ENCODE results near the gene C16orf90.
A peak's percentile ranks its signal among the peaks of the same experiment; 100 is the strongest.
"Not testable (repeated sequence)": the region's sequence is repeated elsewhere in the genome, so short reads cannot be mapped to it uniquely, and the experiment has no call there.

The C16orf90 gene

DNA sequence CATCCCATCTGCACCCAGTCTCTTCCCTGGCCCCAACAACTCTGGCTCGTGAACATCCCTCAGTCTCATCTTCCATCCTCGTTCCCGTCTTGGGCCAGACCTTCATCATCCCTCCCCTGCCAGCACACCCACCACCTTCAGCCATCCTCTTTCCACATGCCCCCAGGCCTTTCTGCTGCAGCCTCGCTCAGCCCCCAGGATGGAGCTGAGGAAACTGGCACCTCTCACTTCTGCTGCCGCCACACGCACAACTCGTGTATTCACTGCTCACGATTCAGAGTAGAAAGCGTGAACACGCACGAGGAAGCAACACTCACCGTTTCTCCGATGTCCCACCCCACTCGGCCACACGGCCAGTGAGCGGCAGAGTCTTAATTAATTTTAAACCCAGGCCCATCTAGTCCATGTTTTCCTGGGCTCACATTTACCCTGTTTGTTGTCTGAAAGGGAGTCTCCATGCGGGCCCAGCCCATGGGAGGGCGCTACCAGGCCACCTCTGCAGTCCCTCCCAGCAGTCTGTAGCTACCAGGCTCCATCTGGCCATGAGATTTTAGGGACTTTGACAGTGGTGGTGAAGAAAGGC lies 12.5 kb downstream of the C16orf90 start:
- DNase-seq, result no peak

DNA sequence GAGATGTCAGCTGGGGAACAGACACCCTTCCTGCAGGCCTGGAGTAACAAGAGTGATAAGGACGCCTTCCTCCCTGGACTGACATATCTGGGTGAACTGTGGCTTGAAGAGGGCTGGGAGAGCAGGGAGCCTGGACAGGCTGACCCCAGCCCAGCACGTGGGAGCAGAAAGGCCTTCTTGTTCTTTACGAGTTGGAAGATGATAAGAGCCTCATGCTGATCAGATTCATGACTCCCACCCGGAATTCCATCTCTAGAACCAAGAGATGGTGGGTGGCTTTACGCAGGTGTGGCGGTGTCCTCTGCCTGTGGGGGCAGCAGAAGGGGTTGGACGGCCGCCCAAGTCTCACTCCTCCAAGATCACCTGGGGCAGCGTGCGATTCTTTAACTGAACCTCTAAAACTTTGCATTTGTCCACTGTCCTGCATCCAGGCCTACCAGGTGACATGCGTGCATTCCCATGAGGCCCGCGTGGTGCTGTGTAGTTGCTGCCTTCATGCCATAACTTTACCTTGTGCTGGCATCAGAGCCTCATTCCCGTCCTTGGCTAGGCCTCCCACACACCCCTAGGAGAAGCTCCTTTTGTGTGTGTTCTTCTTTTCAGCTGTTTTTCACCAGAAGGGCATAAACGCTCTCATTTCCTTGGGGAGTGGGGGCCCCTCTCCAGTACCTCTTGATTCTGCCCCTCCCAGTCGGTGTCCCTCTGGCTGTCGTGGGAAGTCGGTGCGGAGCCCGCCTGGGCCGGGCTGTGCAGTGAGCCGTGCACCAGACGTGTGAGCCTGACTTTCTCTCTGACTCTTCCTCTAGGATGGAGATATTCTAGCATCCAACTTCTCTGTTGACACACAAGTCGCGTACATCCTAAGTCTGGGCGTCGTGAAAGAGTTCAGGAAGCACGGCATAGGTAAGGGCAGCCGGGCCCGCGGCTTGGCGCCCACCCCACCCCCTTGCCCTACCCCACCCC lies 13.3 kb downstream of the C16orf90 start:
- no peak for DNase-seq

DNA sequence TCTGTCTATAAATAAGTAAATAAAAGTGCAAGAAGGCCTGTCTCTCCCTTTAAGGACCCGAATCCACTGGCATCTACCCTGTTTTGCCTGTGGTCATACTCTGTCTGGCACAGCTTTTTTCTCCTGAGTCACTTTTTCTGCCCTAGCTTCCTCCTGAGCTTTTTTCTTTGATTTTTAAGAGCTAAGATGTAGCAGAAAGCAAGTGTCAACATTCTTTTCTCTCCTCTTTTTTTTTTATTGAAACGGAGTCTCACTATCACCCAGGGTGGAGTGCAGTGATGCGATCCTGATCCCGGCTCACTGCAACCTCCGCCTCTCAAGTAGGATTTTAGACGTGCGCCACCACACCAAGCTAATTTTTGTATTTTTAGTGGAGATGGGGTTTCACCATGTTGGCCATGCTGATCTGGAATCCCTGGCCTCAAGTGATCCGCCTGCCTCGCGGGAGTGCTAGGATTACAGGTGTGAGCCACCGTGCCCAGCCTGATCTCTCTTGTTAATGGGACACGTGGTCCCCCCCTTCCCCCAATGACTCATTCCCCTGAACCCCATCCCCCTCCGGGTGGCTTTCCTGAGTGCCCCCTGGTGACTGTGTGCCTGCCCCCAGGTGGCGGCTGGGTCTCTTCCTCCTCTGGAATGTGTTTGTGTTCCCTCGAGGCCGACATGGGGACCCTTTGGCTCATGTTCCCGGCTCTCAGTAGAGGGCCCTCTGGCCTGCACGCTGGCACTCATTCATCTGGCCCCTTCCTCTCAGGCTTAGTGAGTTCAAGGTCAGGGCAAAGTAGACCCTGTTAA lies 14.2 kb downstream of the C16orf90 start:
- no peak for DNase-seq

DNA sequence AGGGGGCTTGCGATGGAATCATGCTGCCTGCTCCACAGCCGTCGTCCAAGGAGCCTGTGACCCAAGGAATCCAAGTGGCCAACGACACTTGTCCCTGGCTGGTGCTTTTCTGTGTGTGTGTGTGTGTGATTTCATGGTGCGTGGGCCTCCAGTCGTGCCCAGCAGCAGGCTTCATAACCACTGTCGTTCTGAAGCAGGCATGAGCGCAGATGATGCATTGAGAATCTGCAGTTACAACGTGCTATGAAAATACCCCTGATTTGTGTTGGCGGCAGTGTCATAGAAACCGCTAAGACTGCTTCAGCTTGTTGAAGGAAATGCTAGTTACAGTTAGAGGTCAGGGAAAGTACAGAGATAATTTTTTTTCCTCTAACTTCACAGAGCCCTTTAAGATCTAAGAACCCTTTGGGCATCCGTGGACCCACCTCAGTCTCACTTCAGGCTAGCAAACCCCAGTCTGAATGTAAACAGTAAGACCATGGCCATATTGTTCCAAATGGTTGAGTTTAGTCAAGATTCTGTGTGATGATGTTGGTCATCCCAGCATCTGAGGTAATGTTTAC lies 15.6 kb downstream of the C16orf90 start:
- DNase-seq, result no peak

DNA sequence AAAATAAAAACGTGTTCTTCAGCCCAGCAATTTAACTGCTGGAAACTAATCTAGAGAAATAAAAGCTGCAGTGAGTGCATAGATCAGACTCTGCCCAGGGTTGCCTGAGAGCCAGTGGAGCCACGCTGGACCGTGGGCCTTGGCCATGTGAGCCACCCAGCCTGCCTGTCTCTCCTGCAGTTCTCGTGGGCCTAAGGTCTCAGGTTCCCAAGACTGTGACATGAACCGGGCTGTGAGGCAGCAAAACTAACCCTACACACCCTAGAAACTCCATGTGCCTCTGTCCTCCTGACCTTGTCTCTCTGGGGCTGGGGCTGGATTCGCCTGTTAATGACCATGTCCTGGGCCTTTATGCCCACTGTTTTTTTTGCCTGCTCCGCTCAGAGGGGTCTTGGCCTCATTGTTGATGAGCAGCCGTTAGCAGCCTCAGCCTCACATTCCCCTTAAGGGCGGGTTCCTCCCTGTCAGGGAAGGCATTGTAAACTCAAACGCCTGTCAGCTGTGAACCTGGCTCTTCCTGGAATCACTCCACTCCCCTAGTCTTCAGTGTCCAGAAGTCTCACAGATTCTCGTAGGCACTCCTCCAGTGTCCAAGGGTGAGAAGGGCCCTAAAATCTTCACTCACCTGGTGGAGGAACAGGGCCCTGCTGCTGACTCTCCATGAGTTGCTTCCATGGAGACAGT lies 16.9 kb downstream of the C16orf90 start:
- no peak for DNase-seq

DNA sequence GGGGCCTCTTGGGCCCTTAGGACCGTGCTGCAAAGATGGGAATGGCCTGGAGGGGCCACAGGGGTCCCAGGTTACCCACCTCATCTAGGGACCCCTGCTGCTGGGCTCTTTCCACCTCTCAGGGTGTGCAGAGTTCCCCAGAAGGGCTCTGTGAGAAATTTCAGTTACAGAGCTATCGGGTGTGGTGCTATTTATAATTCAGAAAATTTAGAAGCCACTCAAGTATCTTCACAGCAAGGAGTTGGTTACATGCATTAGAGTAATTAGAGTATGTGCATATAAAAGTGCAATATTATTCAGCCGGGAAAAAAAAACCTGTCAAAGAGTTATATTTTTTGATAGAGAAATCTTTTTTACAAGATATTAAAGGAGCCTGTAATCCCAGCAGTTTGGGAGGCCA lies 18.9 kb downstream of the C16orf90 start:
- DNase-seq, result no peak

DNA sequence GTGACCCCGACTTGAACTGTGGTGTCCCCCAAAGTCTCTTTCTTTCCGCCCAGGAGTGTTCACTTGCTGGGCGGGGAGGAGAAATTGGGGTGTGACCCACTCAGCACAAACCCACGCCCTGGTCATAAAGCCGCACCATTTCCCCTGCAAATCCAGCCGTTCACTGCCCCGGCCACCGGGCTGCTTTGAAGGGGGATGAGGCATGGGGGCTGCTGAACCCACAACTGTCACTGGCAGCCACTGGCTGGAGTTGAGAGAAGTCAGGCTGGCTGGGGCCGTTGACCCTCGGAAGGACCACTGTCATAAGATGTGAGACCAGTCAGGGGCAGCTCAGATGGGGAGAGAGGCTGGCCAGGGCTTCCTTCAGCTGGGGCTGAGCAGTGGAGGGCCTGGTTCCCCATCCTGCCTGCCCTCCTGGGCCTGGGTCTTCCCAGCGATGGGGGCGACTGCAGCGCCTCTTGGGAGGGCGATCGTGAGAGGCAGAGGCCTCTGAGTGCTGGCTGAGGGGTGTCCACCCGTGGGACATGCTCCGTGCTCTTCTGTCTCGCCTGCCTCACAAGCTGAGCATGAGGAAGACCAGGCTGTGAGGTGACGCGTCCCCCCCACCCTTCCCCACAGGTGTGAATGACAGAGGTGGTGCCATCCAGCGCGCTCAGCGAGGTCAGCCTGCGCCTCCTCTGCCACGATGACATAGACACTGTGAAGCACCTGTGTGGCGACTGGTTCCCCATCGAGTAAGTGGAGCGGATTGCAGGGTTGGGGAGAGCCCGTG lies 19.5 kb downstream of the C16orf90 start:
- no peak for DNase-seq

DNA sequence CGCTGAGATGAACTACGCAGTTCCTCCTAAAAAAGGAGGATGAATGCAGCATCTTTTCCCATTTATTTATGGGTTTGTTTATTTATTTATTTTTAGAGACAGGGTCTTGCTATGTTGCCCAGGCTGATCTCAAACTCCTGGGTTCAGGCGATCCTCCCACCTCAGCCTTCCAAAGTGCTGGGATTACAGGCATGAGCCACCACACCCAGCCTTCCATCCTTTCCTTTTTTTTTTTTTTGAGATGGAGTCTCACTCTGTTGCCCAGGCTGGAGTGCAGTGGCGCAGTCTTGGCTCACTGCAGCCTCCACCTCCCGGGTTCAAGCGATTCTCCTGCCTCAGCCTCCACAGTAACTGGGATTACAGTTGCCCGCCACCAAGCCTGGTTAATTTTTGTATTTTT lies 20.4 kb downstream of the C16orf90 start:
- not testable (repeated sequence) for DNase-seq

DNA sequence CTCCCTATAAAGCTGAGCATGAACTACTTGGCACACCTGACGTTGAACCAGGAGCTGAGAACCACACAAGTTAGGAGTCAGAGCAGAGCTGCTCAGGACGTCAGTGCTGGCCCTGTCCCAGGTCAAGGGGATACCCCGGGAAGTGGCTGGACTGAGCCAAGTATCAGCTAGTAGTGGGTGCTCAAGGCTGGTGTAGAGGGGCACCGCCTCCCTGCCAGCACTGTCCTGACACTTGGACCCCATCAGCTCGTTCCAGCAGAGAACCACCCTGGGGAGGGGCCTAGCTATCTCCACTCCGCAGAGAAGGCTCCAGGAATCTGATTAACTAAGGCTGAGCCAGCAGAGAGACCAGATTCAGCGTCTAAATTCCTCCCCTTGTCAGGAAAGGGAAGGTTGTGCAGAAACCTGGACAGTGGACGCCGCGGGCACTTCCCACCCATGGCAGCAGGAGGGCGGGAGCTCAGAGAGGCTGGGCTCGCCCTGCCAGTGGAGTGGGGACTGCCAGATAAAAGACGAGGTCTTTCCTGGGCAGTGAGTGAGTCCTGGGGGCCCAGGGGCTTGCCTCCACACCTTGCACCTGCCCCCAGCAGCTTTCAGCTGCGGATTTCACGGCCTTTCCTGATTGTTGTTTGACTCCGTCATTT lies 21.0 kb downstream of the C16orf90 start:
- DNase-seq, result no peak

DNA sequence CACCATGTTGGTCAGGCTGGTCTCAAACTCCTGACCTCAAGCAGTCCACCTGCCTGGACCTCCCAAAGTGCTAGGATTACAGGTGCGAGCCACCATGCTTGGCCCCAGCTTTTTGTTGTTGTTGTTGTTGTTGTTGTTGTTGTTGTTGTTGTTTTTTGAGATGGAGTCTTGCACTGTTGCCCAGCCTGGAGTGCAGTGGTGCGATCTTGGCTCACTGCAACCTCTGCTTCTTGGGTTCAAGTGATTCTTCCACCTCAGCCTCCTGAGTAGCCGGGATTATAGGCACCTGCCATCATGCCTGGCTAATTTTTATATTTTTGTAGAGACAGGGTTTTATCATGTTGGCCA lies 21.7 kb downstream of the C16orf90 start:
- not testable (repeated sequence) for DNase-seq

DNA sequence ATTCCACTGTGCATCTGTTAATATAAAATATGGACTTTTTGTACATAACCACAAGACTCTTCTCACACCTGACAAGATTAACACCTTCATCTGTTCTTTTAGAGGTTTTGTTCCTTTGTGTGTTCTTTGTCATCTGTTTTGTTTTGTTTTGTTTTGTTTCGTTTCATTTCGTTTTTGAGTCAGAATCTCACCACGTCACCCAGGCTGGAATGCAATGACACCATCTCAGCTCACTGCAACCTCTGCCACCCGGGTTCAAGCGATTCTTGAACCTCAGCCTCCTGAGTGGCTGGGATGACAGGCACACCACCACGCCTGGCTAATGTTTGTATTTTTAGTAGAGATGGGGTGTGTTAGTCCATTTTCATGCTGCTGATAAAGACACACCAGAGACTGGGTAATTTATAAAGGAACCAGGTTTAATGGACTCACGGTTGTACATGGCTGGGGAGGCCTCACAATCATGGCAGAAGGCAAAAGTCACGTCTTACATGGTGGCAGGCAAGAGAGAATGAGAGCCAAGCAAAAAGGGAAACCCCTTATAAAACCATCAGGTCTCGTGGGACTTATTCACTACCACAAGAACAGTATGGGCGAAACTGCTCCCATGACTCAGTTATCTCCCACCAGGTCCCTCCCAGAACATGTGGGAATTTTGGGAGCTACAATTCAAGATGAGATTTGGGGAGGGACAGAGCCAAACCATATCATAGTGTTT lies 22.3 kb downstream of the C16orf90 start:
- DNase-seq, result no peak

DNA sequence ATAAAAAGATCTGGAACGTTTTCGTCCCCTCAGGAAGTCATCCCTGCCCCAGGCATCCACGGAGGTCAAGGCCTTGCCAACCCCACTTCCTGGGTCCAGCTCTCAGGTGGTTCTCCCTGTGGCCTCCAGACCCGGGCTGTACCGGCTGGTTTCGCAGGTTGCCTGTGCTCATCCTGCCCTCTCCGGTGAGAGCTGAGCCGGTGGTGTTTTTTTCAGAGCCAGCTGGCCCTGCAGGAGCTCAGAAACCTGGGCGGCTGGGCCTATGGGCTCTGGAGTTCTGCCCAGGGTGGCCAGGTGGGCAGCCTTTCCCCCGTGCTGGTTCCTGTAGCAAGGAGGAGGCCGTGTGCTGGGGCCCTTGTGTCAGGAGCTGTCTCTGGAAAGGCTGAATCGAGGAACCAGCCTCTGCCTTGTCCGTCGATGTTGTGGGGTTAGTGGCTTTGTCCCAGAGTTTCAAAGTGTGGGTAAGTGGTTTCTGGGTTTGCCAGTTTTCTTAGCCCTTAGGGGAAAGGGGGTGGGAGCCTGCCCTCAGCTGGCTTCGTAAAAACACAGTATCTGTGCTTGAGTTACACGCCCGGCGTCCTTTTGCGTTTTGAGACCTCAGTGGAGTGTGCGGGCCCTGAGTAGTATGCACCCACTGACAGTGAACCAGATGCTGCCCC lies 23.6 kb downstream of the C16orf90 start:
- DNase-seq, result no peak

DNA sequence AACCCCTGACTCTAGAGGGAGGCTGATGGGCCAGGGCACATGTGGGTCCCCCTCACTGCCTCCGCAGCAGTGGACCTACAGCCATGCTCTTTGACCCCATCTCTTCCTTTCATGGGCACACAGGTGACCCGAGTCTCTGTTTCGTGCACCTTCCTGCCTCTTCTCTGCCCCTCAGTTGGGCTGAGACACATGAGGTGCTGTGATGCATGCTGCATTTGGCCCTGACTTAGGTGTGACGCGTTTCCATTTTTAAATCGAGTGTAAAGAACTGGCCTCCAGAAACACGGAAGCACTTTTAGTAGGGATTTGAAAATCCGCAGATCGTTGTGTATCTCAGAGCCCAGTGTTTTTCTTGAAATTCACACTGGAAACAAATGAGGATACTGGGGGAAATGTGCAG lies 24.6 kb downstream of the C16orf90 start:
- no peak for DNase-seq

DNA sequence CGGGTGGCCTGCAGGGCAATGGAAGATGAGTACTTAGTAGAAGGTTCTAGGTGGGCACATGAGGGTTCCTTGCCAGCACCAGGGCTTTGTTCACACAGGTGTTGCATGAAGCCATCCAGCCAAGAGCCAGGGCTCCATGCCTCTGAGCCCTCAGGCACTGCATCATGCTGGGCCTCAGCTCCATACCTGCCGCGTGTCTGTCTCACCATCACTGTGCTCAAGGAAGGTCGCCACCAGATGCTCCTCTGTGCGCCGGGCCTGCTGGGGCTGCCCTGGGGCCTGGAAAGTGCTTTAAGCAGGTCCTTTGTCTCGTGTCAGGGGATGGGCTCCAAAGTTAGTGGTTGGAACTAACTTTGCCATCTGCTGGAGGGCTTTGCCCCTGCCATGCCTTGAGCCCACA lies 25.6 kb downstream of the C16orf90 start:
- DNase-seq, result no peak

DNA sequence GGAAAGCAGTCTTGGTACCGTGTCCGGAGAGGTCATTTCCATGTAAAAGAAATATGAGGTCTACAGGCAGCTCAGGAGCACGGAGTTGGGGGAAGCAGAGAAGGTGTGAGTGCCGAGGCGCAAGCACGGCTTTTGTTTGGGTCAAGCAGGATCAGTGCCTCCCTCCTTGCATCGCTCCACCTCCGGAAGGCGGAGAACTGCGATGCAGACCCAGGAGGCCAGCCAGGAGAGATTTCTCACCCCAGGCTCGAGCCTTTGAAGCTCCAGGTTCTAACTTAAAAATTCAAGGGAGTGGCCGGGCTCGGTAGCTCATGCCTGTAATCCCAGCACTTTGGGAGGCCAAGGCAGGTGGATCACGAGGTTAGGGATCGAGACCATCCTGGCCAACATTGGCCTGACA lies 26.8 kb downstream of the C16orf90 start:
- no peak for DNase-seq

DNA sequence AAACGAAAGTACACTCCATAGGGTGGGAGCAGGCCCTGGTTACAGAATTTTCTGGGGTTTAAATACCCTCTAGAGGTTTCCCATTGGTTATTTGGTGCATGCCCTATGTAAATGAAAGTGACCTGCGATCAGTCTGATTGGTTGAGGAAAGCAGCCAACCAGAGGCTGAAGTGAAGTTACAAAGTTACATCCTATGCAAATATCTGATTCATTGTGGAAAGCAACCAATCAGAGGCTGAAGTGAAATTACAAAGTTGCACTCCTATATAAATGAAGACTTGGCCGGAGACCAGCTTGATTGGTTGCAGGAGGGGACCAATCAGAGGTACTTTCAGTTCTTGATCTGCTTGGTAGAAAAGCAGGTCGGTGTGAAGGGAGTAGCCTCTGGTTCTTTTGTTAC lies 27.4 kb downstream of the C16orf90 start:
- peak; percentile 13 to 60 (median 24) for DNase-seq

DNA sequence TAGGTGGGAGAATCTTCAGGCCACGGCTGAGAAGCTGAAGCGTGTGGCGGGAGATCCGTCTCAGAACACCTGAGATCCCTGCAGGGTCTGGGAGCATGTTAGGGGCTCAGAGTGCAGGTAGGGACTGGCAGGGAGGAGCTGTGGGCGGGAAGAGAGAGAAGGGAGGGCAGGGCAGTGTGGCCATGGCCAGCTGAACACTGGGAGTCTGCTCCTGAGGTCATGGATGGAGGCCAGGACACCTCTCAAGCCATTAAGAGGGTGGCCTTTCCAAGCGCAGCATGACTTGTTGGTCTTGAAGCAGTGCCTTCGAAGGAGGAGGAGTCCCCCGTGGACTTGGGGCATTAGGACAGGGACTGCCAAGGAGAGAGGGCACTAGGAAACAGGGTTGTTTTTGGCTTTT lies 28.1 kb downstream of the C16orf90 start:
- no peak for DNase-seq

DNA sequence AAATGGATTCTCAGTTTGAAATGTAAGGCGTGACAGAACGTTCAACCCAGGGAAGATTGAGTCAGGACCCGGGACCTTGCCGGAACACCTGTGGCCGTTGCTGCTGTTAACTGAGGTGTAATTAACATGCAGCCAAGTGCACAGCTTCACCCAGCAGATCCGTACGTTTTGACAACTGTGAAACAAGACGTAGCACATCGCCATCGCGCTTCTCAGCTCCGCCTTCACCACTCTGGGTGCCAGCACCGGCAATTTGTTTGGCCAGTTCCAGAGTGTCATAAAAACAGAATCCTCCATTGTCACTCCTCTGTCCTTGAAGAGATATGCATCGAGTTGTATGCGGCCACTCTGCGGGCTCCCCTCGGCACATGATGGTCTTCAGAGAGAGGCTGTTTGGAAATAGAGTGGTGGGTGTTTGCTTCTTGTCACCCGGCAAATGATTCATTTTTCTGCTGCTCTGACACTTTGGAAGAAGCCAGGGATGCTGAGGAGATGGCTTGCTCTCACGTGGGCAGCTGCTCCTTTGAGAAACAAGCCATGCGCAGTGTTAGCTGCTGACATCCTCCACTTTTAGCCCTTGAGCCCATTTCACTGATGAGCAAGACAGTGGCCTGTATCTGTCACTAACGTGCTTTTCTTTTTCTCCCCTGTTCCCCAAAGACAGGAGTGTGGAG lies 29.2 kb downstream of the C16orf90 start:
- DNase-seq, result no peak

DNA sequence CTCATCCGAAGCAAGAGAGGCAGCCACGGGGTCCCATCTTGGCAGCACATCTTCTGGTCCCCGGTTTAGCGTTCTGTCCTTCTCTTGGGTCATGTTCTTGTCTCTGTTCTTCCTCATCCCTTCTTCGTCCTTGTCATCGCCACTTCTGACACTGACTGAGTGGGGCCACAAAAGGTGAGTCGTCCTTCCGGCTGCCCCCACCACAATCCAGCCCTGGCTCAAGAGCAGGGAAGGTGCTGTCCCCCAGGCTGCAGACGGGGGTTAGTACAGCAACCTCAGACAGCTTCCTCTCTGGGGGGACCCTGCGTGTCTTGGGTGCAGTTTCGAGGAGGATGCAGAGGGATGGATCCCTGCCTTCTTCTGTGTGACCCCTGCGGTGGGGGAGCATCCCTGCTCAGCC lies 30.0 kb downstream of the C16orf90 start:
- no peak for DNase-seq

DNA sequence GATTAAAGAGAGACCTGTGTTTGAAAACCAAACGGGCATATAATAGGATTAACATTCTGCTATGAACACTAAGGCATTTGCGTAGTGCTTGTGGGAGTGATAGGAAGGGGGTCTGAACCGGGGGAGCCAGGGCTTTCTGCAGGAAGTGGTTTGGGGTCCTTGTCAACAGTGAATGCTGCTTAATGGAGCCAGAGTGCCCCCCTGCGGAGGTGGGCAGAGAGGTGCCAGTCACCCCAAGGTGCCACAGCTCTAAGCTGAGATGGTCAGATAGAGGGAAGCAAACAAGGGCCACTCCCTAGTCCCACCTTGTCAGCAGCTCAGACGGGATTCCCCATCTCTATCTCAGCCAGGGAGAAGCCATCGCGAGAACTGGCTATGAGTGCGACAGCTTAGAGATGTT lies 34.1 kb downstream of the C16orf90 start:
- DNase-seq, result peak; percentile 37 to 55 (median 55)

All from suppressor macrophage treated with lipopolysaccharide for 1 hour (primary cell).